Adrenal gland (tissue), 5 donors: ENCODE results near the gene SDR42E2.

Source experiments
- POLR2A ChIP-seq, 2 donors: fragments of 450-650 bp; IDR thresholded peaks; one replicate each; pipeline ENCODE4 v1.6.1; 2017; ENCODE audit warnings: antibody characterized with exemption in 2 of 2, mild to moderate bottlenecking in 2 of 2, moderate library complexity in 1 of 2
- TF ChIP-seq, protein P1 (sequence below), 6 experiments: fragments of 450-650 bp in 4 of 6; fragments of 200-600 bp in 2 of 6; sonication (generic) in 1 of 6; IDR thresholded peaks; 1 replicate in 5 of 6; 2 replicates in 1 of 6; pipeline versions ENCODE4 v1.5.1 to v1.8.0; 2016 to 2021; ENCODE audit warnings: antibody characterized with exemption in 6 of 6, mild to moderate bottlenecking in 2 of 6, moderate library complexity in 1 of 6
- donor health status: DM: no; HTN: no; CAD: no.

DNA sequence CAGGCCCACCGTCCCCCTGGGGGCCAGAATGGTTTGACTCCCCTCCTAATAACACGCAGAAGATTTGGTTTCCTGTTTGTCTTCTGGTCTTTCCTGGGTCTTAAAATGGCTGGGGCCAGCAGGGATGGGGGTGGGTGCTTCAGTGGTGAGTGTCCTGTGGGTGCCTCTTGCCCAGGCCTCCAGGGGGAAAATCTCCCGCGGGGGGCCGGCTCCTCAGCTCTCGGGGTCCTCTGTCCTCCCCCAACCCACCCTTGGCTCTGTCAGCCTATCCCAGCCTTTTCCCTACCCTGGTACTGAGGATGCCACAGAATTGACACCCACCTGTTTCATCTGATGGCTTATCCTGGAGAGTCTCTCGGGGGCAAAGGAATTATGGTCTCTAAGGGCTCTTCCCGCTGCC is 23.8 kb upstream of the SDR42E2 start:
- TF ChIP-seq, protein P1, sequence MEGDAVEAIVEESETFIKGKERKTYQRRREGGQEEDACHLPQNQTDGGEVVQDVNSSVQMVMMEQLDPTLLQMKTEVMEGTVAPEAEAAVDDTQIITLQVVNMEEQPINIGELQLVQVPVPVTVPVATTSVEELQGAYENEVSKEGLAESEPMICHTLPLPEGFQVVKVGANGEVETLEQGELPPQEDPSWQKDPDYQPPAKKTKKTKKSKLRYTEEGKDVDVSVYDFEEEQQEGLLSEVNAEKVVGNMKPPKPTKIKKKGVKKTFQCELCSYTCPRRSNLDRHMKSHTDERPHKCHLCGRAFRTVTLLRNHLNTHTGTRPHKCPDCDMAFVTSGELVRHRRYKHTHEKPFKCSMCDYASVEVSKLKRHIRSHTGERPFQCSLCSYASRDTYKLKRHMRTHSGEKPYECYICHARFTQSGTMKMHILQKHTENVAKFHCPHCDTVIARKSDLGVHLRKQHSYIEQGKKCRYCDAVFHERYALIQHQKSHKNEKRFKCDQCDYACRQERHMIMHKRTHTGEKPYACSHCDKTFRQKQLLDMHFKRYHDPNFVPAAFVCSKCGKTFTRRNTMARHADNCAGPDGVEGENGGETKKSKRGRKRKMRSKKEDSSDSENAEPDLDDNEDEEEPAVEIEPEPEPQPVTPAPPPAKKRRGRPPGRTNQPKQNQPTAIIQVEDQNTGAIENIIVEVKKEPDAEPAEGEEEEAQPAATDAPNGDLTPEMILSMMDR (IDR thresholded peaks at IDR 0.05) = no peak
- TF ChIP-seq POLR2A (IDR thresholded peaks at IDR 0.05) = no peak
